GM18507 (cell line): ENCODE measurements around the gene CLEC1A.

Source experiments
- DNase-seq: peaks from one replicate; pipeline ENCODE4 v3.0.0; 2011; ENCODE audit warnings: low read depth; ENCODE audit not compliant: insufficient read length; ENCODE audit errors: extremely low spot score
- FAIRE-seq: peaks from 2 replicates; lab custom pipeline; 2011; peaks lifted over from hg19 to GRCh38; lab: Jason Lieb, UNC

The CLEC1A gene, protein sequence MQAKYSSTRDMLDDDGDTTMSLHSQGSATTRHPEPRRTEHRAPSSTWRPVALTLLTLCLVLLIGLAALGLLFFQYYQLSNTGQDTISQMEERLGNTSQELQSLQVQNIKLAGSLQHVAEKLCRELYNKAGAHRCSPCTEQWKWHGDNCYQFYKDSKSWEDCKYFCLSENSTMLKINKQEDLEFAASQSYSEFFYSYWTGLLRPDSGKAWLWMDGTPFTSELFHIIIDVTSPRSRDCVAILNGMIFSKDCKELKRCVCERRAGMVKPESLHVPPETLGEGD

DNA sequence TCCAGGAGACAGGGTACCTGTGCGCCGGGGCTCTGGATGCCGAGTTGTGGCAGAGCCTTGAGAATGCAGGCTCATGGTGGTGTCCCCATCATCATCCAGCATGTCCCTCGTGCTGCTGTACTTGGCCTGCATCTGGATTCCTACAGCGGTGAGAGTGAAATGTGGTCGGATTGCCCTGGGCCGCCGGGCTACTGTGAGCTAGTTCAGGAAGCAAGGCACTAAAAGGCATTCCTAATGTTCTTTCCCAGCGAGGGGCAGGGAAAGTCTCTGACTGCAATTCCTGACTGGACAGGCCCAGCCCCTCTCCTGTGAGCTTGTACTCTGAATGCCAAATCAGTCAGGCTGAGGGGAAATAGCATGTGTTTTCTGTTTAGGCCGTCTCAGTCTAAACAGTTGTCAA is at the start of gene CLEC1A:
TSS of gene CLEC1A (minus strand) at position 195 of the 400 bp plus-strand sequence. CDS start at position 132, 63 bp downstream.
- no peak for FAIRE-seq
- no peak for DNase-seq

DNA sequence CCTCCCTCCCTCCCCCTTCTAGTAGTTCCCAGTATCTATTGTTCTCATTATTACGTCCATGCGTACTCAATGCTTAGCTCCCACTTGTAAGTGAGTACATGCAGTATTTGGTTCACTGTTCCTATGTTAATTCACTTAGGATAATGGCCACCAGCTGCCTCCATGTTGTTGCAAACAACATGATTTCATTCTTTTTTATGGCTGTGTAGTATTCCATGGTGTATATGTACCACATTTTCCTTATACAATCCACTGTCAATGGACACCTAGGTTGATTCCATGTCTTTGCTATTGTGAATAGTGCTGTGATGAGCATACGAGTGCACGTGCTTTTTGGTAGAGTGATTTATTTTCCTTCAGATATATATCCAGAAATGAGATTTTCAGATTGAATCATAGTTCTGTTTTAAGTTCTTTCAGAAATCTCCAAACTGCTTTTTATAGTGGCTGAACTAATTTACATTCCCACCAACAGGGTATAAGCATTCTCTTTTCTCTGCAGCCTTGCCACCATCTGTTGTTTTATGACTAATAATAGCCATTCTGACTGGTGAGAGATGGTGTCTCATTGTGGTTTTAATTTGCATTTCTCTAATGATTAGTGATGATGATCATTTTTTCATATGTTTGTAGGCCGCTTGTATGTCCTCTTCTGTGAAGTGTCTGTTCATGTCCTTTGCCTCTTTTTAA is 49.1 kb upstream of the CLEC1A start:
- FAIRE-seq (peak; percentile 52), DNase-seq (no peak)

DNA sequence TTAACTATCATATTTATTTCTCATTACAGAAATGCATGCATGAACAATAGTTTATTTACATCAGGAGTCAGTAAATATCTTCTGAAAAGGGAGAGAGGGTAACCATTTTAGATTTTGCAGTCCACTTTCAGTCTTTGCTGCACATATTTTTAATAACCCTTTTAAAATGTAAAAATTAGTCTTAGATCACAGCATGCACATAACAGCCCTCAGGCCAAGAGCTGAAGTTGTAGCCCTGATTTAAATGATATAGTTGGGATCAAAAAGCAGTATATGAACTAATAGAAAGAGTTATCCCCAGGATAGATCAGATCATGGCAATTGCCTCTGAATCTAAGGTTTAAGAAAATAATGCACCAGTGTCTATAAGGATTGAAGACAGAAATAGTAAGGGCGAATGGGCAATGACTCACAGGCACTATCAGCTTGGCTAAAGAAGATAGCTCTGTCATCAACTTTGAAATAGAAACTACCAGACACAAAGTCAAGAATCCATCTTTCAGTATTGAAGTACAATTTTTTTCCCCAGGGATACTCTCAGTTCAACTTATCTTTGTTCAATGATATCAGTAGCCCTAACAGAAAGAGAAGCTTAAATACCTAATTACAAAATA is 44.3 kb upstream of the CLEC1A start:
- FAIRE-seq (no peak), DNase-seq (no peak)

DNA sequence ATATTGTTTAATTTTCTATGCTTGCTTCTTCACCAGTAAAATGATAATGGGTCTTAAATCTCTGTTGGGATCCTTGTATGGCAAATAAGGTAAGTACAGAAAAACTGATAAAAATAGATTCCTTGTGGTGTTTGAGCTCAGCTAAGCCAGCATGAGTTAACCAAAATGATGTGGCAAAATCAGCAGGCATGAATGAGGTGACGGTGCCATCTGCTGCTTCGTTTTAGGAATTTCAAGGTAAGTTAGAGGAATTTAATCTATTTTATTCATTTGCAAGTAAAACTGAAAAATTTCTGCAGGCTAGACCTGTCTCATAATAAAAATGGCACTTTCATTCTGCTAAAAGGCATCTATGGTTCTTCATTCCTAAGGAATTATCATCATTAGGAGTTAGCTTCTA is 41.2 kb upstream of the CLEC1A start:
- FAIRE-seq, result peak; percentile 77
- DNase-seq, result no peak

DNA sequence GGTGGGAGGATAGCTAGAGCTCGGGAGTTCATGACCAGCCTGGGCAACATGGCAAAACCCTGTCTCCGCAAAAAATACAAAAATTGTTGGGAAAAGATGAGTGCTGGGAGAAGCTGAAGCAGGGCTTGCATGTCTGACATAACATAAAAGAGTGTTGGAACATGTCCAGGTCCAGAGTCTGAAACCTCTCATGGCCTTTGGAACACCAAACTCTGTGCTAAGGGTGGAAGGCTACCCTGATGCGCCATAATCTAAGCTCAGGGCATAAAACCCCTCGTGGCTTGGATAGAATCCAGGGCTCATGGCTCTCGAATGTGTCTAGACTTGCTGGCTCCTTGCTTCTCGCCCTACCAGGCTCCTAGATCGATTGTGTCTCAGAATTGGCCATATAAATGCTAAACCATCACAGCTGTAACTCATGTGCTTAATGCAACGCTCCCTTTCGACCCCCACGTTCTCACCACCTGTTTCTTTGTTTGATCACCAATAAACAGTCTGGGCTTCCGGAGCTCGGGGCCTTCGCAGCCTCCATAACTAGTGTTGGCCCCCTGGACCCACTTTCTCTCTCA is 37.9 kb upstream of the CLEC1A start:
- FAIRE-seq (no peak), DNase-seq (no peak)

DNA sequence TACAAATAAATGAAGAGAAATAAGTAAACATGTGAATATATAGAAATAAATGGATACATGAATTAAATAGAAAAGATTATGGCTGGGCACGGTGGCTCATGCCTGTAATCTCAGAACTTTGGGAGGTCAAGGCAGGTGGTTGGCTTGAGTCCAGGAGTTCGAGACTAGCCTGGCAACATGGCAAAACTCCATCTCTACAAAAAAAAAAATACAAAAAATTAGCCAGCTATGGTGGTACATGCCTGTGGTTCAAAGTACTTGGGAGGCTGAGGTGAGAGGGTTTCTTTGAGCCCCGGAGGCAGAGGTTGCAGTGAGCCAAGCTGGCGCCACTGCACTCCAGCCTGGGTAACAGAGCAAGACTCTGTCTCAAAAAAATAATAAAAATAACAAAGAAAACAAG is 36.3 kb upstream of the CLEC1A start:
- DNase-seq (no peak), FAIRE-seq (no peak)

DNA sequence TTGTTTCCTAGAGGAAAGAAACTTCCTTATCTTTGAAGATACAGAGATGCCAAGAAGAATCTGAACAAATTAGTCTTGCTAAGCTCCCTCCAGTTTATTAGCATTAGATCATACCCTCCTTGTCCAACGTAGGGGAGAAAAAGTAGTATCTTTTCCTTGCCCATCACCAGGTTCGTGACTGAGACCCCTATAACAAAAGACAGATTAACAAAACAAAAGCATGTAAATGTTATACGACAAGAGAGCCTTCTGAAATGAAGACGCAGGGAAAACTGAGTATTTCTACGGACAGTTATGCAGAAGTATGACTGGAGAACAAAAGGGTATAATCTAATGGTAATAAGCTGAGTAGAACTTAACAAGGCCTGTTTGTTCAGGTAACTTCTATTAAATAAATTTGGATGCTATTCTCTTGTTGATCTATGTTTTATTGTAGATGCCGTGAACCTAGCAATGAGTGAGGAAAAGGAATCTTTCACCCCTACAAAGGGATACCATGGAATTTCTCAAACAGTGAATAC is 34.1 kb upstream of the CLEC1A start:
- FAIRE-seq, result no peak
- DNase-seq, result no peak

DNA sequence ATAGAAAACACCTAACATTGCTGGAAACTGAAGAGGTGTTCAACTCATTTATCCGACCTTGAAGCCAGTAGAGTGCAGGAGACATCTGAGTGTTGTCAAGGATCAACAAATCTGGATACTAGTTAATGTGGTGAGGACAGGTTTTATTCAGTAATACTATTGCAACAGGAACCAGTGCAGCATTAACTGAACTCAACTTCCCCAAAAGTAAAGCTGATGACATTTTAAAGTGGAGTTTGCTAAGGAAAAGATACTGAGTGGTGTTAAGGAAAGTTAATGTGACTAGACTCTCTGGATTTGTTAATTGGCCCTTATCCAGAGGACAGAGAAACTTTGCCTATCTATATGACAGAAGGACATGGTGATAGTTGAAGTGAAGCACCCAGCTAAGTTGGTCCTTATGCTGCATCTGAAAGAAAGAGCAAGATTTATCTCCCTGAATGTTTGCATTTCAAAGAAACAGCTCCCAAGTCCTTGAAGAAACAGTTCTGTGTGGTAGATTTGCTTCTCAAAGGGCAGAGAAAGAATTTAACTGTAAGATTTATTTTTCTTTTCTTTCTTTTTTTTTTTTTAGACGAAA is 32.4 kb upstream of the CLEC1A start:
- DNase-seq (no peak), FAIRE-seq (no peak)

DNA sequence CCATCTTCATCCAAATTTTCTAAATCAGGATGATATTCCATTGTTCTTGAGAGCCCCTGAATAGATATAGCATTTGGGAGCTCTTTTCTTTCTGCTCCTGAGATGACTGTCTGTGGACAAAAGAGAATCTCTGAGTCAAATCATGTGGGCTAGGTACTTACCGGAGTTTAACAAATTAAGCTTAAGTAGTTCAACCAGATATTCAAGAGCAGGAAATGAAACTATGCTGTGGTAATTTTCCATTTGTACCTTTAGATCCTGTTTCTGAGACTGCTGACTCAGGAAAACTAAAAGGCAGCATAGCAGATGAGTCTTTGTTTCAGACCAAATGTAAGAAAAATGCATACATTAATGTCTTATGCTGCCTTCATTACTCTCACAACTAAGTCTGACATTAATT is 31.3 kb upstream of the CLEC1A start, which contains the start of gene CLEC7A:
TSS of gene CLEC7A (minus strand) at position 158 of the 400 bp plus-strand sequence. CDS start at position 41, 117 bp downstream.
- DNase-seq (no peak), FAIRE-seq (peak; percentile 72)

DNA sequence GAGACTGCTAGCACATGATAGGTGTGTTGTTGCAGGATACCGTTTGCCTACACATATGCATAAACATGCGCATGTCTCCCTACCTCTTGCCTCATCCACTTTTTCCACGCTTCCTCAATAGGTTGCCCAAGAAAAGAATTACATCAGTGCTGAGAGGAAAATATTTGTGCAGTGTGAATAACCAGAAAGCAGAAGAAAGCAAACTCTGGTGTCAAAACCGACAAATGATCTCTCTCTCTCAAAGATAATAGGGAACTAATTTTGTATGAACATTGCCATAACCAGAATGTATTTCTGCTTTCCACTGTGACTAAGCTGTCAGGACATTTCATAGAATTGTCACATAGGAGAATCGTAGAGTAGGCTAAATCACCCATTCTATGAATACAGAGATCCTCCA is 29.9 kb upstream of the CLEC1A start:
- FAIRE-seq, result peak; percentile 29
- DNase-seq, result no peak

DNA sequence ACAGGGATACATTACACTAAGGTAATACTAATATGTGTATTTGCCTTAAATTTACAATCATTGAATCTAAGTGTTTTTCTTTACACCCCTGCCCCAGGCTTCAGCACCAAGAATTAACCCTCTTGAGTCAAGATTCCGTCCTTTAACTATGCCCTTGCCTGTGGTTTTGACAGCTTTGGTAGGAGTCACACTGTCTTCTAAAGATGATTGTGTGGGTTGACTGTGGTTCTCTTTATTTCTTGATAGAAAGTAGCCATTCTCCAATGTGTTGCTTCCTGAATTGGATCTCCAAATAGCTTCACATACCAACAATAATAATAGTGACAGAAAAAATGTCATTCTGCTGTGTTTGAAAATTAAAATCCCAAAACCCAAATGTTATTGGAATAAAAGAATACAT is 27.6 kb upstream of the CLEC1A start:
- no peak for FAIRE-seq
- DNase-seq, result no peak

DNA sequence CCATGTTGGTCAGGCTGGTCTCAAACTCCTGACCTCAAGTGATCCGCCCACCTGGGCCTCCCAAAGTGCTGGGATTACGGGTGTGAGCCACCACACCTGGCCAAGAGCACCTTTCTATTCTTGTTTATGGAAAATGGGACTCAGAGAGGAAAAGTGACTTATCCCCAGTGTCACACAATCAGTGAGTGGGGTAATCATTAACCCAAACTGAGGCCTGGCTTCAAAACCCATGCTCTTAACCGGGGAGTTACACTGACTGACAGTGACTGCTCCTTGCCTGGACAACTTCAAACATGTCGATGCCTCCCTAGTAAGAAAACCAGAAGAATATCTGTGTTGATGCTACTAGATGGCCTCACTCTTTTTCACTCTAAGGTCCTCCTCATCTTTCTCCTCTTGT is 23.9 kb upstream of the CLEC1A start:
- DNase-seq, result no peak
- FAIRE-seq, result no peak

DNA sequence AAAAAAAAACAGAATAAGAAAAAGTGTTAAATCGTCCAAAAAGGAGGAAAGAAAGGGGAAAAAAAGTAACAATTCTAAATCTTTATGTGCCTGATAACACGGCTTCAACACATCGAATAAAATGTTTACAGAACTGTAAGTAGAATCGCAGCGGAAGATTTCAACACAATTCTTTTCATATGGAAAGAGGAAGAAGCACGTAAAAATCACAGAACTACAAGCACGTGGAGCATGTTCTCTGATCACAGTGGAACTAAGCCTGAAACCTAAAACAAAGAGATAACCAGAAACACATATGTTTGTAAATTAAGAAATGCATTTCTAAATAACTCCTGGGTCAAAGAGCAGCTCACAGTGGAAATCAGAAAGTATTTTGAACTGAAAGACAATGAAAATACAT is 22.5 kb upstream of the CLEC1A start:
- DNase-seq (no peak), FAIRE-seq (no peak)

DNA sequence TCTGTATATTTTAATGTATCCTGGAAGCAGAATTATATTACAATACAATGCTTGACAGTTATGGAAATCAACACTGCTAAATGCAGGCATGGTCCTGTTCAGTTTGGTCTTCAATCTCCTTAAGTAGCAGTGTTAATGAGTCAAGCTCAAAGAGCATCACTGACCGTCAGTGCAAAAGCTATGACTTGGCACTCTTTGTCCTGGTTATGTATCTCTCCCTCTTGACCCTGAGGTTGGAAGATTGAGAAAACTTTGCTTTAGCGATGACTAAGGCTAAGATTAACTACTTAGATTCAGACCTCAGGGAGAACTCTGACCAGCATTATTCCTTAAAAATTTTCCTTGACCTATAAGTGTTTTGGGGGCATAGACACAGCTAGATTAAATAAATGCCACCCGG is 20.3 kb upstream of the CLEC1A start:
- no peak for FAIRE-seq

DNA sequence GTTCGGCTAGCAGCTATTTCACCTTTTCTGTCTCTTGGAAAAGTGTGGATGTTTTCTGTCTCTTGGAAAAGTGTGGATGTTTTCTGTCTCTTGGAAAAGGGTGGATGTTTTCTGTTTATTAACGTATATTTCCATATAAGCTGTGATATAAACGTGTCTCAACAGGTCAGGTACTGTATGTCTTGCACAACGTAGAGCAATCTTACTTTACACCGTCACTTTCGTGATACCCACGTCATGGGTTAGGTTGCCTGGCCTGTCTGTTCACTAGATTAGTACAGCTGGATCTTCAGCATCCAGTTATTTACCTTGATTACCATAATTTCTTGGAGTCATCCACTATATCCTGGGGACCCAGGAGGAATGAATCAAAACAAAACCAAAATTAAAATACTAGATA is 17.1 kb upstream of the CLEC1A start:
- FAIRE-seq (no peak), DNase-seq (no peak)

More for the DNA sequence above, 20.3 kb upstream of the CLEC1A start:
- DNase-seq, result no peak

DNA sequence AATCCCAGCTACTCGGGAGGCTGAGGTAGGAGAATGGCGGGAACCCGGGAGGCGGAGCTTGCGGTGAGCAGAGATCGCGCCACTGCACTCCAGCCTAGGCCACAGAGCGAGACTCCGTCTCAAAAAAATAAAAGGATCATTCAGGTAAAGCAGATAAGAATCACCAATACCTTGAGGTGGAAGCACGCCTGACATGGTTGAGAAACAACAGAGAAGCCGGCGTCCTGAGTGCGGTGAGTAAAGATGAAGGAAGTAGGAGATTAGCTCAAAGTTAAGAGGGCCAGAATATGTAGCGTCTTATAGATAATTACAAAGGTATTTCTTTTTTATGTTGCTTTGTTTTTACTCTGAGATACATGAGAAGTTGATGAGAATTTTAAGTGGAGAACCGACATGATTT is 16.5 kb upstream of the CLEC1A start:
- FAIRE-seq (no peak), DNase-seq (no peak)

DNA sequence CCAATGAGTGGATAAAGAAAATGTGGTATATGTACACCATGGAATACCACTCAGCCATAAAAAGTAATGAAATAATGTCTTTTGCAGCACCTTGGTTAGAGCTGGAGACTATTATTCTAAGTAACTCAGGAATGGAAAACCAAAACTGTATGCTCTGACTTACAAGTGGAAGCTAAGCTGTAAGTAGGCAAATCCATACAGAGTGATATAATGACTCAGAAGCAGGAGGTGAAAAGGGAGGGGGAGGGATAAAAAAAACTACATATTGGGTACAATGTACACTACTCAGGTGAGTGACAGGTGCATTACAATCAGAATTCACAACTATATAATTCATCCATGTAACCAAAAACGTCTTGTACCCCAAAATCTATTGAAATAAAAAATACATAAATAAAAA is 15.1 kb upstream of the CLEC1A start:
- DNase-seq, result no peak
- FAIRE-seq, result no peak

DNA sequence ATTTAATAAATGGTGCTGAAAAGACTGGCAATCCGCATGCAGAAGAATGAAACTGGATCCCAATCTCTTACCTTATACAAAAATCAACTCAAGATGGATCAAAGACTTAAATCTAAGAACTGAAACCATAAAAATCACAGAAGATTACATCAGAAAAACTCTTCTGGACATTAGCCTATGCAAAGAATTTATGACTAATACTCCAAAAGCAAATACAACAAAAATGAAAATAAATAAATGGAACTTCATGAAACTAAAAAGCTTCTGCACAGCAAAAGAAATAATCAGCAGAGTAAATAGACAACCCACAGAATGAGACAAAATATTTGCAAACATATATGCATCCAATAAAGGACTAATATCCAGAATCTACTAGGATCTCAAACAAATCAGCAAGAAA is 14.3 kb upstream of the CLEC1A start:
- no peak for FAIRE-seq
- DNase-seq, result no peak

DNA sequence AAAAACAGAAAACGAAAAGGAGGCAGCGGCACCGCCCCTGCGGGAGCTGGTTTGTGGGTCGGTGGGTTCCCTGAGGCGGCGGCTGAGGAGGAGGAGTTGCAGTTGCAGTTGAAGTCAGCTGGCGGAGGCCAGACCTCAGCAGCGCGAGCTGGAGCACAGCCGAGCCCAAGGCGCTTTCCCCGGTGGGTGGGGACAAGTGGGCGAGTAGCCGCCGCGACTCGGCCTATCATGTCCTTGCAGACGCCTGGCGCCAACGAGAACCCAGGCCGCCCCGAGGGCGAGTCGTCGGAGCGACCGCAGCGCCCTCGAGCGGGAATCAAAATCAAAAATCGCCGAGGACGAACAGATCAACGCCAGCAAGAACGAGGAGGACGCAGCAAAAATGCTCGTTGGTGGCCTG is 12.7 kb upstream of the CLEC1A start:
- FAIRE-seq (no peak), DNase-seq (no peak)

DNA sequence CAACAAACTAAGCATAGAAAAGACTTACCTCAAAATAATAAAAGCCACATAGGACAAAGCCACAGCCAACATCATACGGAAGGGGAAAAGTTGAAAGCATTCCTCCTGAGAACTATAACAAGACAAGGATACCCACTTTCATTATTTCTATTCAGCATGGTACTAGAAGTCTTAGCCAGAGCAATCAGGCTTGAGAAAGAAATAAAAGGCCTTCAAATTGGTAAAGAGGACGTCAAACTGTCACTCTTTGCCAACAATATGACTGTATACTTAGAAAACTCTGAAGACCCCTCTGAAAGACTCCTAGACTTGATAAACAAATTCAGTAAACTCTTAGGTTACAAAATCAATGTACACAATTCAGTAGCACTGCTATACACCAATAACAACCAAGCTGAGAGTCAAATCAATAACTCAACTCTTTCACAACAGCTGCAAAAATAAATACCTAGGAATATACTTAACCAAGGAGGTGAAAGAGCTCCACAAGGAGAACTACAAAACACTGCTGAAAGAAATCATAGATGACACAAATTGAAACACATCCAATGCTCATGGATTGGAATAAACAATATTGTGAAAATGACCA is 11.6 kb upstream of the CLEC1A start:
- DNase-seq (no peak), FAIRE-seq (no peak)
